Suprapubic skin (tissue), 4 donors: ENCODE results near the gene MEX3D. TPM values are rescaled to one million over a fixed set of nuclear protein-coding genes. Genes with fewer than 3 reads are reported as not detected.

Source experiments
- DNase-seq, 2 donors: peaks; one replicate each; pipeline ENCODE4 v3.0.0-alpha.2; 2019; ENCODE audit warnings: low spot score in 2 of 2
- H3K27ac ChIP-seq: fragments of 200-600 bp; sonication (generic); one replicate; pipeline ENCODE4 v1.5.1; 2019
- H3K27me3 ChIP-seq: fragments of 200-600 bp; sonication (generic); one replicate; pipeline ENCODE4 v1.5.1; 2019
- H3K36me3 ChIP-seq: fragments of 200-600 bp; sonication (generic); one replicate; pipeline ENCODE4 v1.5.1; 2019
- H3K4me1 ChIP-seq: fragments of 200-600 bp; sonication (generic); one replicate; pipeline ENCODE4 v1.5.1; 2019
- H3K4me3 ChIP-seq: fragments of 200-600 bp; sonication (generic); one replicate; pipeline ENCODE4 v1.5.1; 2019; ENCODE audit warnings: mild to moderate bottlenecking
- H3K9me3 ChIP-seq: fragments of 200-600 bp; sonication (generic); one replicate; pipeline ENCODE4 v1.5.1; 2019
- CTCF ChIP-seq, 2 donors: fragments of 200-600 bp in 1 of 2; fragments of 450-650 bp in 1 of 2; sonication (generic) in 1 of 2; IDR thresholded peaks; one replicate each; pipeline ENCODE4 v1.5.1; 2016 to 2019; ENCODE audit warnings: antibody characterized with exemption in 2 of 2, mild to moderate bottlenecking in 1 of 2, moderate library complexity in 1 of 2
- EP300 ChIP-seq: sonication (generic); formaldehyde crosslinking; IDR thresholded peaks from one replicate; pipeline ENCODE4 v1.6.1; 2017; ENCODE audit warnings: antibody characterized with exemption
- POLR2A ChIP-seq, 2 donors: fragments of 450-650 bp; IDR thresholded peaks; one replicate each; pipeline ENCODE4 v1.6.1; 2017; ENCODE audit warnings: antibody characterized with exemption in 2 of 2, mild to moderate bottlenecking in 2 of 2, moderate library complexity in 2 of 2
- POLR2AphosphoS5 ChIP-seq, 3 donors: sonication (generic); formaldehyde crosslinking; IDR thresholded peaks; one replicate each; pipeline ENCODE4 v1.6.1; 2017; ENCODE audit warnings: antibody characterized with exemption in 3 of 3
- WGBS: methylation state at CpG from one replicate; pipeline ENCODE4 v1.1.5; 2018; 5-methylcytosine and 5-hydroxymethylcytosine counted together
- total RNA-seq, 4 donors: library from RNA; depleted of rRNA; stranded (reverse); fragments of >200 nt; gene quantifications; one replicate each; pipeline ENCODE4 v1.1.0, GENCODE V29; 2016

The MEX3D gene
- total RNA-seq, 4 donors from 2014 or later: 20.1 to 36.4 (median 26.9) TPM

GRCh38 chr19:1505012-1505411 lies 63.1 kb downstream of the MEX3D start:
- Histone ChIP-seq H3K9me3 (no peaks in the 10 kb centered on the region), H3K27ac (no peak overlapping the region), H3K4me1 (peaks cover 38% of the 10 kb centered on the region), H3K27me3 (peaks cover 17% of the 10 kb centered on the region), H3K4me3 (no peak overlapping the region), H3K36me3 (no peaks in the 10 kb centered on the region)
- no peak for DNase-seq
- TF ChIP-seq POLR2A (IDR thresholded peaks at IDR 0.05) (no peak), EP300 (no peak), CTCF (IDR thresholded peaks at IDR 0.05) (no peak), POLR2AphosphoS5 (IDR thresholded peaks at IDR 0.05) (no peak)
- 82% methylated on average over 8 of the region's 8 CpGs for WGBS

Other genes with a start within 250 kb of the MEX3D start
- 100 to 1,000 TPM in 2 of 4 donors, 10 to 100 TPM in 2; 66.8 to 154 (median 97.5) TPM for gene NDUFS7, start 184.4 kb downstream of the MEX3D start, total RNA-seq
- 10 to 100 TPM; 27.8 to 40.3 (median 34.0) TPM for gene GAMT, start 166.8 kb downstream of the MEX3D start, total RNA-seq
- gene DAZAP1, start 160.7 kb downstream of the MEX3D start, total RNA-seq: 10 to 100 TPM; 41.5 to 75.4 (median 49.2) TPM
- gene RPS15, start 129.9 kb downstream of the MEX3D start, total RNA-seq: 1,000 to 10,000 TPM; 1,802 to 3,909 (median 2,793) TPM
- under 1 TPM in 3 of 4 donors, not detected in 1; 0.08 to 0.30 (median 0.26) TPM for gene APC2, start 118.2 kb downstream of the MEX3D start, total RNA-seq
- 10 to 100 TPM; 25.1 to 41.2 (median 36.4) TPM for gene C19orf25, start 89.1 kb downstream of the MEX3D start, total RNA-seq
- 1 to 10 TPM; 1.4 to 6.6 (median 3.8) TPM for gene PCSK4, start 78.0 kb downstream of the MEX3D start, total RNA-seq
- 10 to 100 TPM in 1 of 4 donors, 1 to 10 TPM in 3; 3.2 to 11.8 (median 8.1) TPM for gene REEP6, start 77.1 kb downstream of the MEX3D start, total RNA-seq
- 1 to 10 TPM in 3 of 4 donors, under 1 TPM in 1; 0.83 to 4.1 (median 2.4) TPM for gene ADAMTSL5, start 55.3 kb downstream of the MEX3D start, total RNA-seq
- 1 to 10 TPM in 1 of 4 donors, under 1 TPM in 1, not detected in 2; 0.23 to 1.2 TPM for gene PLK5, start 44.2 kb downstream of the MEX3D start, total RNA-seq
- 10 to 100 TPM; 53.2 to 87.9 (median 69.0) TPM for gene MBD3, start 24.5 kb upstream of the MEX3D start, total RNA-seq
- 10 to 100 TPM; 33.4 to 73.1 (median 59.4) TPM for gene UQCR11, start 37.1 kb upstream of the MEX3D start, total RNA-seq
- 10 to 100 TPM; 57.2 to 80.9 (median 68.7) TPM for gene TCF3, start 84.3 kb upstream of the MEX3D start, total RNA-seq
- not detected for gene ONECUT3, start 185.2 kb upstream of the MEX3D start, total RNA-seq
- gene ATP8B3, start 244.0 kb upstream of the MEX3D start, total RNA-seq: 1 to 10 TPM; 1.5 to 3.8 (median 1.8) TPM